ENCODE data around the gene S100A14.

GRCh38 chr1:153610811-153611301 is 5.3 kb downstream of the S100A14 start:
- TF ChIP-seq, protein P1, sequence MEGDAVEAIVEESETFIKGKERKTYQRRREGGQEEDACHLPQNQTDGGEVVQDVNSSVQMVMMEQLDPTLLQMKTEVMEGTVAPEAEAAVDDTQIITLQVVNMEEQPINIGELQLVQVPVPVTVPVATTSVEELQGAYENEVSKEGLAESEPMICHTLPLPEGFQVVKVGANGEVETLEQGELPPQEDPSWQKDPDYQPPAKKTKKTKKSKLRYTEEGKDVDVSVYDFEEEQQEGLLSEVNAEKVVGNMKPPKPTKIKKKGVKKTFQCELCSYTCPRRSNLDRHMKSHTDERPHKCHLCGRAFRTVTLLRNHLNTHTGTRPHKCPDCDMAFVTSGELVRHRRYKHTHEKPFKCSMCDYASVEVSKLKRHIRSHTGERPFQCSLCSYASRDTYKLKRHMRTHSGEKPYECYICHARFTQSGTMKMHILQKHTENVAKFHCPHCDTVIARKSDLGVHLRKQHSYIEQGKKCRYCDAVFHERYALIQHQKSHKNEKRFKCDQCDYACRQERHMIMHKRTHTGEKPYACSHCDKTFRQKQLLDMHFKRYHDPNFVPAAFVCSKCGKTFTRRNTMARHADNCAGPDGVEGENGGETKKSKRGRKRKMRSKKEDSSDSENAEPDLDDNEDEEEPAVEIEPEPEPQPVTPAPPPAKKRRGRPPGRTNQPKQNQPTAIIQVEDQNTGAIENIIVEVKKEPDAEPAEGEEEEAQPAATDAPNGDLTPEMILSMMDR (IDR thresholded peaks at IDR 0.05) = no peak
- no peak for TF ChIP-seq POLR2A (IDR thresholded peaks at IDR 0.05)

All from right lobe of liver (tissue), 4 donors.